DND-41 (cell line): ENCODE measurements around the gene TPM2.

Experiments used
- CTCF ChIP-seq: IDR thresholded peaks from 2 replicates; pipeline ENCODE4 v1.5.1; 2012; ENCODE audit warnings: borderline replicate concordance, low read length, moderate library complexity, mild to moderate bottlenecking; ENCODE audit not compliant: poor library complexity, severe bottlenecking; ENCODE audit errors: extremely low read depth
- EZH2 ChIP-seq: IDR thresholded peaks from 3 replicates; pipeline ENCODE4 v1.6.1; 2012; ENCODE audit warnings: borderline replicate concordance, low read depth, mild to moderate bottlenecking, moderate library complexity, low read length, inconsistent platforms; ENCODE audit not compliant: severe bottlenecking

- TF ChIP-seq CTCF (no peak), EZH2 (no peak)
Observed at GRCh38 chr9:35691757-35692301, 2.1 kb upstream of the TPM2 start.
